HepG2 (cell line): ENCODE measurements around the gene CLPTM1. TPM values are rescaled to one million over a fixed set of nuclear protein-coding genes. Genes with fewer than 3 reads are reported as not detected.
A peak's percentile ranks its signal among the peaks of the same experiment; 100 is the strongest.

Experiments used
- ATAC-seq: fragments of 200-7000 bp; cut with Tn5 transposase; 3 replicates; pipeline ENCODE4 v1.9.1; 2020; ENCODE audit warnings: mild to moderate bottlenecking, moderate library complexity
- BruUV-seq: library from RNA; stranded (reverse); fragments of 400-500 nt; replicated peaks from 2 replicates; lab custom pipeline; 2021; lab: Mats Ljungman, UMichigan
- CTCF ChIA-PET: fragments of 300-600 bp; formaldehyde crosslinking; extraction: SDS; loops from one replicate; lab custom pipeline; 2021; ENCODE audit warnings: low total read pairs, inconsistent platforms, low intra/inter-chr PET ratio; lab: Yijun Ruan, JAX
- POLR2A ChIA-PET: fragments of 350-600 bp; sonication (Branson Sonifier 250); formaldehyde crosslinking; loops from one replicate; lab custom pipeline; 2020; ENCODE audit warnings: antibody characterized with exemption, inconsistent platforms; lab: Yijun Ruan, JAX
- DNase-seq: peaks from one replicate; pipeline ENCODE4 v3.0.0-alpha.2; 2015; ENCODE audit warnings: low spot score
- FAIRE-seq: peaks from 3 replicates; lab custom pipeline; 2011; peaks lifted over from hg19 to GRCh38; lab: Jason Lieb, UNC
- H2AFZ ChIP-seq: one replicate; pipeline ENCODE4 v1.6.1; 2011; ENCODE audit warnings: low read length, inconsistent platforms
- H3K27ac ChIP-seq: fragments of 300-600 bp; 3 replicates; pipeline ENCODE4 v1.8.0; 2011; ENCODE audit warnings: mixed run types, mild to moderate bottlenecking, mixed read lengths, low read length, inconsistent platforms; ENCODE audit not compliant: insufficient read depth; ENCODE audit errors: extremely low read length
- H3K27me3 ChIP-seq, 2 experiments: fragments of 200-600 bp in 1 of 2; 2 replicates in 1 of 2; 3 replicates in 1 of 2; pipeline versions ENCODE4 v1.6.0 to v1.8.0; 2011; ENCODE audit warnings: low read length in 2 of 2, mild to moderate bottlenecking in 2 of 2, moderate library complexity in 2 of 2, inconsistent platforms in 1 of 2; ENCODE audit not compliant: insufficient read depth in 2 of 2, control insufficient read depth in 1 of 2
- H3K36me3 ChIP-seq, 2 experiments: fragments of 200-600 bp in 1 of 2; replicated peaks in 1 of 2; 2 replicates in 1 of 2; 3 replicates in 1 of 2; pipeline versions ENCODE4 v1.5.1 to v1.8.0; 2011; ENCODE audit warnings: low read length in 2 of 2, inconsistent platforms in 1 of 2; ENCODE audit not compliant: insufficient read depth in 2 of 2, control insufficient read depth in 1 of 2
- H3K4me1 ChIP-seq: 2 replicates; pipeline ENCODE4 v1.5.1; 2012; ENCODE audit warnings: low read length, inconsistent platforms; ENCODE audit not compliant: insufficient read depth
- H3K4me2 ChIP-seq: 2 replicates; pipeline ENCODE4 v1.6.0; 2011; ENCODE audit warnings: low read depth, low read length, inconsistent platforms
- H3K4me3 ChIP-seq, 3 experiments: fragments of 200-600 bp in 1 of 3; sonication (generic), shearing (Covaris generic) in 1 of 3; replicated peaks in 1 of 3; 2 replicates each; pipeline ENCODE4 v1.5.1; 2011 to 2016; ENCODE audit warnings: low read length in 3 of 3, inconsistent platforms in 2 of 3, low read depth in 2 of 3, mild to moderate bottlenecking in 2 of 3, control low read depth in 1 of 3, mixed read lengths in 1 of 3; ENCODE audit not compliant: insufficient read depth in 1 of 3
- H3K79me2 ChIP-seq: one replicate; pipeline ENCODE4 v1.6.1; 2011; ENCODE audit warnings: low read length, inconsistent platforms; ENCODE audit not compliant: insufficient read depth
- H3K9ac ChIP-seq: 2 replicates; pipeline ENCODE4 v1.6.0; 2011; ENCODE audit warnings: mild to moderate bottlenecking, low read depth, low read length, inconsistent platforms; ENCODE audit not compliant: insufficient read depth
- H3K9me3 ChIP-seq: 2 replicates; pipeline ENCODE4 v1.5.1; 2012; ENCODE audit warnings: mild to moderate bottlenecking, low read length
- H4K20me1 ChIP-seq: 2 replicates; pipeline ENCODE4 v1.6.0; 2011; ENCODE audit warnings: inconsistent platforms, mild to moderate bottlenecking, low read length, moderate library complexity; ENCODE audit not compliant: insufficient read depth
- ATAD3A ChIP-seq: sonication (generic); formaldehyde crosslinking; IDR thresholded peaks from 2 replicates; pipeline ENCODE4 v1.4.0; 2020; ENCODE audit warnings: missing genetic modification reagents
- CC2D1A ChIP-seq: sonication (generic); formaldehyde crosslinking; IDR thresholded peaks from 2 replicates; pipeline ENCODE4 v1.8.1; 2023; ENCODE audit warnings: mild to moderate bottlenecking, missing genetic modification reagents
- DR1 ChIP-seq: sonication (generic); formaldehyde crosslinking; IDR thresholded peaks from 2 replicates; pipeline ENCODE4 v1.8.0; 2021; ENCODE audit warnings: mild to moderate bottlenecking, missing genetic modification reagents, inconsistent platforms
- GMEB2 ChIP-seq: IDR thresholded peaks from 2 replicates; pipeline ENCODE4 v1.6.1; 2016; ENCODE audit warnings: missing biosample characterization, missing genetic modification reagents, low read depth
- MXD3 ChIP-seq: IDR thresholded peaks from 2 replicates; pipeline ENCODE4 v1.6.1; 2016; ENCODE audit warnings: mild to moderate bottlenecking, missing biosample characterization, missing genetic modification reagents
- MXD4 ChIP-seq: IDR thresholded peaks from 2 replicates; pipeline ENCODE4 v1.6.1; 2016; ENCODE audit warnings: mild to moderate bottlenecking, missing biosample characterization, missing genetic modification reagents
- NBN ChIP-seq: fragments of 450-650 bp; conservative IDR thresholded peaks from 2 replicates; pipeline ENCODE4 v1.6.1; 2017
- NFKB2 ChIP-seq: sonication (generic); formaldehyde crosslinking; IDR thresholded peaks from 2 replicates; pipeline ENCODE4 v1.4.0; 2020; ENCODE audit warnings: missing genetic modification reagents, borderline replicate concordance
- RARA ChIP-seq: IDR thresholded peaks from 2 replicates; pipeline ENCODE4 v1.6.1; 2016; ENCODE audit warnings: missing genetic modification reagents, missing compliant biosample characterization
- TCF7 ChIP-seq: sonication (generic); IDR thresholded peaks from 2 replicates; pipeline ENCODE4 v1.6.1; 2016; ENCODE audit warnings: antibody characterized with exemption, low read depth
- ZBTB10 ChIP-seq: sonication (generic); formaldehyde crosslinking; IDR thresholded peaks from 2 replicates; pipeline ENCODE4 v1.4.0; 2020; ENCODE audit warnings: missing genetic modification reagents, borderline replicate concordance
- ZNF569 ChIP-seq: sonication (generic); formaldehyde crosslinking; IDR thresholded peaks from 2 replicates; pipeline ENCODE4 v1.5.0; 2020; ENCODE audit warnings: mild to moderate bottlenecking, missing genetic modification reagents, moderate library complexity, borderline replicate concordance
- ZXDC ChIP-seq: sonication (generic); formaldehyde crosslinking; IDR thresholded peaks from 2 replicates; pipeline ENCODE4 v1.5.0; 2020; ENCODE audit warnings: mild to moderate bottlenecking, missing genetic modification reagents
- WGBS: methylation state at CpG from one replicate; pipeline ENCODE4 v1.1.6; 2017; ENCODE audit warnings: low lambda C conversion rate; 5-methylcytosine and 5-hydroxymethylcytosine counted together
- in situ Hi-C: cut with HindIII; loops from 2 replicates; pipeline ENCODE4 v1.10.0; 2017; ENCODE audit warnings: low pct_unique_long_range_greater_than_20kb; ENCODE audit not compliant: extremely low pct_ligation_motif_present
- intact Hi-C: fragments of 100-400 bp; cut with micrococcal nuclease; formaldehyde crosslinking; loops from one replicate; pipeline ENCODE4 v1.10.0; 2022; ENCODE audit not compliant: unreplicated experiment
- polyA plus RNA-seq, 8 experiments: library from polyadenylated mRNA; depleted of rRNA in 3 of 8; stranded (reverse) in 7 of 8; unstranded in 1 of 8; fragments of >200 nt; fragmentation: Illumina TruSeq in 4 of 8; extraction: Trizol in 4 of 8; gene quantifications; 2 replicates each; pipeline versions ENCODE4 v1.2.1 to v1.2.3, GENCODE V29; 2011 to 2016; ENCODE audit warnings: low read depth in 4 of 8, missing spikeins in 1 of 8, mixed read lengths in 1 of 8; ENCODE audit not compliant: insufficient read depth in 1 of 8
- total RNA-seq, 5 experiments: library from RNA; depleted of rRNA; stranded (reverse); fragments of >200 nt; fragmentation: Illumina TruSeq; extraction: Trizol; gene quantifications; 2 replicates each; pipeline ENCODE4 v1.2.3, GENCODE V29; 2016; ENCODE audit warnings: low read depth in 1 of 5

Gene CLPTM1
- total and polyA plus RNA-seq, 2 of the 13 experiments (the other 11 are each of a cell fraction or from before 2014, with no cell fraction given) = 34.9 to 42.8 TPM

- TF ChIP-seq ZBTB10 (CRISPR knock-in tag) (no peak), MXD3 (CRISPR knock-in tag) (no peak), ZXDC (CRISPR knock-in tag) (no peak), NBN (no peak), TCF7 (no peak), NFKB2 (no peak)
These were observed 85.0 kb downstream of the CLPTM1 start (continued) for GRCh38 chr19:45040059-45040771.

GRCh38 chr19:45041125-45041524 is 85.9 kb downstream of the CLPTM1 start:
- Histone ChIP-seq H3K36me3 (peaks cover 8 to 39% of the 10 kb centered on the region in 2 experiments), H3K9ac (no peak overlapping the region), H2AFZ (no peak overlapping the region), H3K27me3 (no peaks in the 10 kb centered on the region; a peak in 1 of 5 replicates), H4K20me1 (peaks cover 20% of the 10 kb centered on the region; the same call in 1 of the 2 replicates), H3K27ac (no peak overlapping the region), H3K4me3 (no peak overlapping the region), H3K4me2 (0 out of 2 replicates have a peak overlapping the region, but pooled peaks have one; percentile 1), H3K4me1 (peaks cover 68% of the 10 kb centered on the region), H3K79me2 (peaks cover 33% of the 10 kb centered on the region), H3K9me3 (no peaks in the 10 kb centered on the region)
- no peak for FAIRE-seq
- ChIA-PET POLR2A (no interaction called here), CTCF (no interaction called here)
- 95% methylated on average over 6 of the region's 6 CpGs for WGBS
- no TSS peak for BruUV-seq
- in situ Hi-C loops = no loop called here
- ATAC-seq = no peak
- DNase-seq = no peak
- intact Hi-C loops = no loop called here
- TF ChIP-seq DR1 (no peak), ATAD3A (CRISPR knock-in tag) (no peak), RARA (CRISPR knock-in tag) (no peak), ZNF569 (no peak), CC2D1A (CRISPR knock-in tag) (no peak), MXD4 (no peak), GMEB2 (CRISPR knock-in tag) (no peak)
